UCSD-AML1 (cell line): ENCODE measurements around the gene TJP3.

Source experiments
- DNase-seq: peaks from one replicate; lab custom pipeline; 2025; ENCODE audit not compliant: unreplicated experiment; lab: John Stamatoyannopoulos, UW

TJP3 gene

GRCh38 chr19:3767050-3767449 is 58.9 kb downstream of the TJP3 start:
- DNase-seq: no peak

GRCh38 chr19:3768015-3768747 is 60.0 kb downstream of the TJP3 start:
- no peak for DNase-seq

- DNase-seq: no peak
Measured at GRCh38 chr19:3768748-3769099, 60.5 kb downstream of the TJP3 start.

GRCh38 chr19:3769494-3769893 is 61.3 kb downstream of the TJP3 start:
- no peak for DNase-seq

GRCh38 chr19:3770136-3770999 is 62.2 kb downstream of the TJP3 start:
- no peak for DNase-seq

GRCh38 chr19:3771000-3771905 is 63.1 kb downstream of the TJP3 start:
- no peak for DNase-seq

GRCh38 chr19:3771906-3772455 is 63.8 kb downstream of the TJP3 start, which contains the start of gene RAX2:
TSS of gene RAX2 (minus strand) at chr19:3772228. CDS start at chr19:3771742, 486 bp downstream.
- no peak for DNase-seq

GRCh38 chr19:3773814-3774515 is 65.8 kb downstream of the TJP3 start:
- no peak for DNase-seq

- no peak for DNase-seq
Measured at GRCh38 chr19:3774621-3775373, 66.6 kb downstream of the TJP3 start.

- no peak for DNase-seq
Measured at GRCh38 chr19:3775374-3775711, 67.2 kb downstream of the TJP3 start.

GRCh38 chr19:3775831-3776230 is 67.6 kb downstream of the TJP3 start:
- no peak for DNase-seq

GRCh38 chr19:3776479-3777040 is 68.4 kb downstream of the TJP3 start:
- no peak for DNase-seq

GRCh38 chr19:3778104-3778867 is 70.1 kb downstream of the TJP3 start:
- DNase-seq: no peak

- no peak for DNase-seq
Measured at GRCh38 chr19:3778899-3779723, 70.9 kb downstream of the TJP3 start.

- DNase-seq: no peak
Measured at GRCh38 chr19:3780786-3781304, 72.7 kb downstream of the TJP3 start.

- DNase-seq: no peak
Measured at GRCh38 chr19:3781603-3782002, 73.4 kb downstream of the TJP3 start.

GRCh38 chr19:3782330-3782729 is 74.1 kb downstream of the TJP3 start:
- DNase-seq: no peak

GRCh38 chr19:3782903-3783302 is 74.7 kb downstream of the TJP3 start:
- no peak for DNase-seq
